Measurements from ENCODE around the gene TRDN. TPM values are rescaled to one million over a fixed set of nuclear protein-coding genes. Genes with fewer than 3 reads are reported as not detected.
"Not testable (repeated sequence)": the region's sequence is repeated elsewhere in the genome, so short reads cannot be mapped to it uniquely, and the experiment has no call there.

Gene TRDN
- total RNA-seq, 1 donor from 2014 or later, result 0.23 TPM

DNA sequence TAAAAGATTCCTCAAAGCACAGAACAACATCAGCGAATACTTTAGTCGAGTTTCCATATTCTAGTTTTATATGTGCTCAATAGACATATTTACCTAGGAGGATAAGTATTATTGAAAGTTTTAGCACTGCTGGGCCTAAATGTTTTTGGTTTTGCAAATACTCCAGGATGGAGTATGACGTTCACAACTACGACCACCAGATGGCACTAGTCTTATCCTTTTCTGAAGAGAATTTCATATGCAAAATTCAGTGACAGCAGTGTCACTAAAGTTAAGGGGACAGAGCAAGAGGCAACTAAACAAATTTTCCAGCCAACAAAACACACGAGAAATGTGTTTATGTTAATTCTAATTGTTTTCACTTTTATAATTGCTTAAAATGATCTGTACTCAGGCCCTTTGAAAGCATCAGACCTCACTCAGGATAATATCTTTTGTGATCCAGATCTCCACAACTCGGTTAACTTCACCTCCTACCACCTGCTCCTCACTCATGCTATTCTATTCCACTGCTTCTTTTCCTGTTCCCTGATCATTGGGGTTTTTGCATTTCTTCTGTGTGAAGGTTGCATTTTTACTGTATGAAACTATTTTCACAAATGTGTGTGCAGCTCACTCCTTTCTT is 220.8 kb downstream of the TRDN start:
- peak; percentile 51 for DNase-seq (ENCODE audit: low spot score)

- DNase-seq (ENCODE audit: low spot score), result no peak
Measured at GRCh38 chr6:123404975-123405374, 231.8 kb downstream of the TRDN start.

GRCh38 chr6:123402052-123402451 is 234.7 kb downstream of the TRDN start:
- no peak for DNase-seq (ENCODE audit: low spot score)

GRCh38 chr6:123398072-123398471 is 238.7 kb downstream of the TRDN start:
- DNase-seq (ENCODE audit: low spot score), result no peak

- no peak for DNase-seq (ENCODE audit: low spot score)
Measured at GRCh38 chr6:123393331-123393730, 243.4 kb downstream of the TRDN start.

- DNase-seq (ENCODE audit: low spot score), result no peak
Measured at GRCh38 chr6:123383718-123384117, 253.0 kb downstream of the TRDN start.

DNA sequence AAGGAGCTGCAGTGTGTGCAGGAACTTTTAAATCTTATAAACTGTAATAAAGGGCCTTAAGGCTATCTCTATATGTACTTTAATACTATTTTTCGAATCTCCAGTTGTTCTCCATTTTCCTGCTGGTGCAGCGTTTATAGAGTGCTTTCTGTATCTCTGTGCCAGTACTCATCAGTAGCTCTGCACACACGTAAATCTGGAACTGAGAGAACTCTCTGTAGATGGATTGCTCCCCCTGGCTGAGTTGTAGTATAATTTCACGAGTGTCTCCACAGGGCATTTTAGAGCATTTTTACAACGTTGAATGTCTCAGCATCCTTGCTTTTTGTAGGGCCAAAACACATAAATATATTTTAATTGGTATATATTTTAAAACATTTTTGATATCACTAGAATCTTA is 256.5 kb downstream of the TRDN start:
- no peak for DNase-seq (ENCODE audit: low spot score)

- DNase-seq (ENCODE audit: low spot score), result no peak
Measured at GRCh38 chr6:123372737-123373136, 264.0 kb downstream of the TRDN start.

GRCh38 chr6:123363912-123364311 is 272.8 kb downstream of the TRDN start:
- DNase-seq (ENCODE audit: low spot score), result no peak

DNA sequence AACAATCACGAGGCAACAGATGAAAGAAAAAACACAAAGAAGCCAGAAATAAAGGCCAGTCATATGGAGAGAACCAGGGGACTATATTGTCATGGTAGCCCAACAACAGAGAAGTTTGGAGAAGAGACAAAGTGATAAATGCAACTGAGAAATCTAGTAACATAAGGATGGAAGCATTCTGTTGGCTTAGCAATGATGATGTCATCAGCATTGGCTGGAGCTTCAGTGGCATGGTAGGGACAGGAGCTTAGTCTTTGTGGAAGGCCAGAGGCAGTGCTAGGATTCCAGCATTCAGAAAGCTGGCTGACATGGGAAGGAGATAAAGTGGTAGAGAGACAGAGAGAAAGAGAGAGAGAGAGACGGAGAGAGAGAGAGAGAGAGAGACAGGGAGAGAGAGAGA is 276.4 kb downstream of the TRDN start:
- DNase-seq (ENCODE audit: low spot score), result no peak

DNA sequence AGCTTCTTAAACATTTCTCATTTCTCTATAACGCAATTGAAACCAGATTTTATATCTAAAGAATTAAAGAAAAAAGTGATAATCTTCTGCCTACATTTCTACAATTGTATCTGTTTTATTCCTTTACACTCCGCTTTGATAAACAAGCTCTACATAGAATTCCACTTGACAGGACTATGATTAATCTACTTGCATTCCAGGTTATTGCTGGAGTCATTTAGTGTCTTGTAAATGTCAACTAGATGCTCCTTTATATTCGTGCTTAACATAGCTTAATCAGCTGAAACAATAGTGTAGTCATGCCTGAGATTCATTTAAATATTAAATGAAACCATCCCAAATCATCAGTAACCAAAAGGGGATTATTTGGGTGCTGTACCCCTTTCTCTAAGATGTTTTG is 284.0 kb downstream of the TRDN start:
- DNase-seq (ENCODE audit: low spot score), result no peak

- DNase-seq (ENCODE audit: low spot score), result no peak
Measured at GRCh38 chr6:123352279-123352678, 284.5 kb downstream of the TRDN start.

DNA sequence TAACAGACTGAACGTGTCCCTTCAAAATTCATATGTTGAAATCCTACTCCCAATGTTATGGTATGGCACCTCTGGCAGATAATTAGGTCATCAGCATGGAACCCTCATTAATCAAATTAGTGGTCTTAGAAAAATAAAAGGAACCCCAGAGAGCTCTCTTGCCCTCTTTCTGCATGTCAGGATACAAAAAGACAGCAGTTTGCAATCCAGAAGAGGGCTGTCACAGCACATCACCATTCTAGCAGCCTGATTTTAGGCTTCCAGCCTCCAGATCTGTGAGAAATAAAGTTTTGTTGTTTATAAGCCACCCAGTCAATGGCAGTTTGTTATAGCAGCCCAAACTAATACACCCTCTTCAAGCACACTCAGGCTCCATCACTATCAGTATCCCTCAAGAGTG is 292.9 kb downstream of the TRDN start:
- DNase-seq (ENCODE audit: low spot score), result no peak

- no peak for DNase-seq (ENCODE audit: low spot score)
Measured at GRCh38 chr6:123338394-123338793, 298.4 kb downstream of the TRDN start.

DNA sequence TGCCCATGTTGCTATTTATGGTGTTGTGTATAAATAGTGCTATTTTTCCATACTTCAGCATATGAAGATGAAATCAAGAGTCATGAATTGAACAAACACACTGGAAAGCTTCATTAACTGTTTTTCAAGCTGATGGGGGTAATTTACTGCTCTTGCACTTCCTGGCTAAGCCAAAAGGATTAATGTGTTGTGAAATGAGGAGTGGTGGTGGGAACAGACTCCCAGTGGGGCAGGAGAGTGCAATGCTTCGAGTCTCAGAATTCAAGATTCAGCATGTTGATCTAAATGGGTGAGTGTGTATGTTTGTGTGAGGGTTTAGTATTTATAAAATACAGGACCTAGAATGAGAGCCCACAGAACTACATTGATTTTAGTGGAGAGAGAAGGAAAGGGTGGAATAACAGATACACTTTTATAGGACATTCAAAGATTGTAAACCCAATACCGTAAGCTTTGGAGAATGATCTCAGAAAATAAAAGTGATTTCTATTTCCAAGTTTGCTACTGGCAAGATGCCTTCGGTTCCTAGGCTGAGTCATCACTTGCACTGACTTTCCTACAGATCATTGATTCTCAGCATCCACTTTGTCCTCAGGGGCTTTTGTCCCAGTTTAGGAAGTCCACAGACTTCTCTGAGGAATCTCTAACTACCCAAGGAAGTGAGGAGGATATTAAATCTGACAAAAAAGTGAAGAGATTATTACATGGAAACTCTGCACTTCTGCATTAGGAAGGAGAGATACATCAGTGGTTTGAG is 303.6 kb downstream of the TRDN start:
- DNase-seq (ENCODE audit: low spot score), result no peak

DNA sequence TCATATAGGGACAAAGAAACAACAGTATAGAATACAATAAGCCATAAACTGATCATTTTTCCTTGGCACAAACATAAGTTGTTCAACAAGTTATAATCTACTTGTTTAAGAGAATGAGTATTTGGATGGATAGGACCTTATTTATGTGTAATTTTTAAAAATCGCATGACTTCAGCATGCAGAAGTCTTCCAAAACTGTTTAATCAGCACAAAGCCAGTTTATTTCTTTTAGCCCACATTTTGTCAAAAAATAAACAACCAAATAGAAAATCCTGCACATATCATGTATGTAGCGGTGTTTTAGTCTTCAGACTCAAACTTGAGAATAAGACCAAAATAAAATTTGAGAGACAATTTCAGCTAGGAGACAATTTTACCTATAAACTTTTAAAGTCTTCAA is 304.7 kb downstream of the TRDN start:
- DNase-seq (ENCODE audit: low spot score), result no peak

DNA sequence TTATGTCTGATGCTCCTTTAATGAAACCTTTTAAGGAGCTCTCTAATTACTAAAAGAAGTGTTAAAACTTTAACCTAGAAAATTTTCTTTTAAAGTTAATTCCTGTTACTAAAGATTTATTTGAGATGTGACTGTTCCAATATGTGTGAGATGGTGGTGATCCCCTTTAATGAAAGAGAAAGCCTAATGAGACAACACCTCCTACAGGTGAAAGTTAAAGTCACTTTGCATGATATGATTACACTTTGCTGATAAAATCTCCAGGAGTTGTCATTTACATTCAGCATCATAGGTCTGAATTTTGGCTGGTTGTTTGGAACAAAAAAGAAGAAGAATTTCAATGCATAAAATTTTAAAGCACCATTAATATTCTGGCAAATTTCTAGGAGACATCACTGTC is 307.4 kb downstream of the TRDN start:
- no peak for DNase-seq (ENCODE audit: low spot score)

DNA sequence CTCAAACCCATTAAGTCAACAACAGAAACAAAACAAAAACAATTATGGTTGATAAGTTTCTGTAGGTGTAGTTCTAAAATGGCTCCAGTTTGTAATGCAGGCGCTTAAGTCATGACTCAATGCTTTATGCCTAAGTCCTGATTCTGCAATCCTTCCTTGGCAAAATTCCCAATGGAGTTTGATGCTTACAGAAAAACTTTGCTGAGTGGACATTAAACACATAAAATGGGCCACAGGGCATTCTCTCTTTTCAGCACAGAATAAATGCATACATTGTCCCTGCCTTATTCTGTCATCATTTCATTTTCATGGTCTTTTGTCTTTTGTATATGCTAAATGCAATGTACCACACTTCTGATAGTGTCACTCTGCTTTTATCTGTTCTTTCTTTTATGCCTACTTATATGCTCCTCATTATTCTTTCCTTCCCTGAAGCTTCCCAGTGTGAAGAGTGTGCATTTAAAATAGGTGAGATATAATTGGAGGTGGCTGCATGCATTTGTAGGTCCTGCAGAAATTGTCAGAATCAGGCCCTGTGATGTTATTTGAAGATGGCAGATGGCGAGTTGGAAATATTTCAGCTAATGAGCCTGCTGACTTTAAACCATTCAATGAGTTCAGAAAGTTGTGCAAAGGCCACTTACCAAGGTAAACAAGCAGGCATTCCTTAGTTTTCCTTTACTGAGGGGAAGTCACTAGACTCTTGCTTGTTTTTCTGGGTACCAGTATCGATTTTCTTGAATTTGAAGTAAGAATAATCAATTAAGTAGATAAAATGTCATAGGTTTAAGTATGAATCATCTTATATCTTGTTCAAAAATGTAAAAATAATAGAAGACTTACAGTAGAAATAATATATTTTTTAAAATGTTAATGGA is 313.1 kb downstream of the TRDN start:
- DNase-seq (ENCODE audit: low spot score), result no peak

DNA sequence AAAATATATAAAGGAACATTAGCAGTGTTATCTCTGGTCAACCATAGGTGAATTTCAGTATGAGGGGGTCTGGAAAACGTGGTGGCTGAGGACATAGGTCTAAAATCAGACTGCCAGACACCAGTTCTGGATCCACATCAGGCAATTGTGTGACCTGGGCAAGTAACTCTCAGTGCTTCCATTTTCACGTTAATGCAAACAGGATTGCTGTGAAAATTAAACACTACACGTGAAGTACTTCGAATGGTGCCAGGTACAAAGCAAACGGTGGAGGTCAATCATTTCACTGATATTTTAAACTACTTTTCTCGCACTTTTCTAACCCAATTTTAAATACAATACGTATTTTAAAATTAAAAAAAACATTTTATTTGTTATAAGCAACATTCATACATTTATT is 315.7 kb downstream of the TRDN start:
- DNase-seq (ENCODE audit: low spot score), result no peak

- no peak for DNase-seq (ENCODE audit: low spot score)
Measured at GRCh38 chr6:123316733-123317323, 319.9 kb downstream of the TRDN start.

GRCh38 chr6:123314459-123314858 is 322.3 kb downstream of the TRDN start:
- DNase-seq (ENCODE audit: low spot score), result not testable (repeated sequence)

- DNase-seq (ENCODE audit: low spot score), result no peak
Measured at GRCh38 chr6:123309130-123309529, 327.6 kb downstream of the TRDN start.

All from mucosa of gallbladder (tissue), 1 donor.